K562 (cell line): ENCODE data around the gene CDS2. TPM values are rescaled to one million over a fixed set of nuclear protein-coding genes. Genes with fewer than 3 reads are reported as not detected.

Experiments used
- ATAC-seq: fragments of 200-7000 bp; cut with Tn5 transposase; 3 replicates; pipeline ENCODE4 v1.9.1; 2020; ENCODE audit warnings: moderate library complexity
- BruUV-seq: library from RNA; stranded (reverse); fragments of 400-500 nt; replicated peaks from 2 replicates; lab custom pipeline; 2021; lab: Mats Ljungman, UMichigan
- CTCF ChIA-PET: fragments of 300-600 bp; formaldehyde crosslinking; extraction: SDS; loops from one replicate; lab custom pipeline; 2021; ENCODE audit warnings: low intra/inter-chr PET ratio; lab: Yijun Ruan, JAX
- POLR2A ChIA-PET: fragments of 300-600, 350-650 bp; sonication (Branson Sonifier 250); formaldehyde crosslinking; extraction: SDS; loops from one replicate; lab custom pipeline; 2021; ENCODE audit warnings: antibody characterized with exemption, inconsistent platforms; lab: Yijun Ruan, JAX
- DNase-seq, 4 experiments: peaks; one replicate each; pipeline versions ENCODE4 v3.0.0 to v3.0.0-alpha.2; 2011 to 2018; ENCODE audit warnings: low spot score in 3 of 4, mixed read lengths in 3 of 4; ENCODE audit errors: extremely low read depth in 1 of 4
- FAIRE-seq: peaks from 2 replicates; lab custom pipeline; 2011; peaks lifted over from hg19 to GRCh38; lab: Jason Lieb, UNC
- H2AFZ ChIP-seq: 2 replicates; pipeline ENCODE4 v1.6.0; 2011; ENCODE audit warnings: low read depth, low read length, control low read depth, inconsistent platforms
- H3K27ac ChIP-seq: fragments of 200-600 bp; 3 replicates; pipeline ENCODE4 v1.8.0; 2011; ENCODE audit warnings: low read depth, mild to moderate bottlenecking, control low read depth, inconsistent platforms, low read length, moderate library complexity, mixed read lengths; ENCODE audit errors: extremely low read depth
- H3K27me3 ChIP-seq, 2 experiments: fragments of 300-600 bp in 1 of 2; 2 replicates in 1 of 2; 3 replicates in 1 of 2; pipeline versions ENCODE4 v1.6.0 to v1.8.0; 2011; ENCODE audit warnings: inconsistent platforms in 2 of 2, low read length in 2 of 2, mild to moderate bottlenecking in 1 of 2, mixed read lengths in 1 of 2, moderate library complexity in 1 of 2; ENCODE audit not compliant: control insufficient read depth in 2 of 2, insufficient read depth in 2 of 2
- H3K36me3 ChIP-seq: fragments of 300-600 bp; 3 replicates; pipeline ENCODE4 v1.8.0; 2011; ENCODE audit warnings: mild to moderate bottlenecking, low read length, inconsistent platforms; ENCODE audit not compliant: control insufficient read depth, insufficient read depth
- H3K4me1 ChIP-seq, 2 experiments: fragments of 200-600 bp in 1 of 2; replicated peaks in 1 of 2; 2 replicates in 1 of 2; 3 replicates in 1 of 2; pipeline versions ENCODE4 v1.5.1 to v1.8.0; 2011; ENCODE audit warnings: inconsistent platforms in 2 of 2, low read length in 2 of 2, mild to moderate bottlenecking in 1 of 2, mixed read lengths in 1 of 2, moderate library complexity in 1 of 2; ENCODE audit not compliant: control insufficient read depth in 2 of 2, insufficient read depth in 2 of 2
- H3K4me2 ChIP-seq: 2 replicates; pipeline ENCODE4 v1.6.1; 2011; ENCODE audit warnings: low read length, control low read depth, inconsistent platforms, mixed read lengths; ENCODE audit not compliant: insufficient read depth
- H3K4me3 ChIP-seq: fragments of 200-600 bp; sonication (generic), shearing (Covaris generic); 2 replicates; pipeline ENCODE4 v1.5.1; 2016; ENCODE audit warnings: control low read depth, inconsistent platforms
- H3K79me2 ChIP-seq: fragments of 200-600 bp; 3 replicates; pipeline ENCODE4 v1.8.0; 2011; ENCODE audit warnings: low read length, inconsistent platforms; ENCODE audit not compliant: control insufficient read depth, insufficient read depth
- H3K9ac ChIP-seq, 2 experiments: 2 replicates each; pipeline versions ENCODE4 v1.6.0 to v1.6.1; 2011; ENCODE audit warnings: low read depth in 2 of 2, low read length in 2 of 2, control low read depth in 1 of 2, inconsistent platforms in 1 of 2, mild to moderate bottlenecking in 1 of 2, mixed read lengths in 1 of 2; ENCODE audit not compliant: insufficient read depth in 1 of 2
- H3K9me1 ChIP-seq: one replicate; pipeline ENCODE4 v1.6.0; 2011; ENCODE audit warnings: inconsistent platforms, mild to moderate bottlenecking, low read length, moderate library complexity; ENCODE audit not compliant: control insufficient read depth, insufficient read depth
- H3K9me3 ChIP-seq: replicated peaks from 2 replicates; pipeline ENCODE4 v1.5.1; 2011; ENCODE audit warnings: low read depth, low read length, inconsistent platforms; ENCODE audit not compliant: control insufficient read depth, insufficient read depth
- H4K20me1 ChIP-seq: replicated peaks from 2 replicates; pipeline ENCODE4 v1.6.1; 2011; ENCODE audit warnings: low read length, inconsistent platforms, mixed read lengths; ENCODE audit not compliant: control insufficient read depth, insufficient read depth
- GABPA ChIP-seq: fragments of 200-800 bp; sonication (Bioruptor generic); conservative IDR thresholded peaks from 2 replicates; pipeline ENCODE4 v1.6.1; 2016; ENCODE audit warnings: low read depth, missing genetic modification characterization, missing compliant biosample characterization
- HDAC1 ChIP-seq, 2 experiments: fragments of 450-650 bp; IDR thresholded peaks; 2 replicates each; pipeline ENCODE4 v1.6.1; 2016 to 2017; ENCODE audit warnings: inconsistent platforms in 1 of 2, mild to moderate bottlenecking in 1 of 2, moderate library complexity in 1 of 2
- NRF1 ChIP-seq, 2 experiments: fragments of 450-650 bp; IDR thresholded peaks in 1 of 2; conservative IDR thresholded peaks in 1 of 2; 2 replicates each; pipeline ENCODE4 v1.6.1; 2014; ENCODE audit warnings: mild to moderate bottlenecking in 2 of 2
- ZBED1 ChIP-seq: IDR thresholded peaks from 2 replicates; pipeline ENCODE4 v1.6.1; 2014
- ZNF175 ChIP-seq: fragments of 200-800 bp; sonication (Bioruptor generic); IDR thresholded peaks from 2 replicates; pipeline ENCODE4 v1.6.1; 2016; ENCODE audit warnings: low read depth, mild to moderate bottlenecking, missing genetic modification characterization, missing compliant biosample characterization
- in situ Hi-C: fragments of 300-500 bp; cut with MboI; formaldehyde crosslinking; loops from 4 replicates; pipeline ENCODE4 v1.15.0; 2018; ENCODE audit warnings: inconsistent platforms, mixed read lengths
- intact Hi-C: fragments of 100-400 bp; cut with micrococcal nuclease; formaldehyde crosslinking; loops from 2 replicates; pipeline ENCODE4 v1.14.2; 2022
- polyA plus RNA-seq, 8 experiments: library from polyadenylated mRNA; depleted of rRNA in 4 of 8; stranded (reverse) in 5 of 8; unstranded in 3 of 8; fragments of >200 nt; fragmentation: Nextera tagmentation in 2 of 8; fragmentation: Illumina TruSeq in 1 of 8; extraction: Ambion mirVana in 2 of 8; extraction: Trizol in 1 of 8; gene quantifications; 2 replicates each; pipeline versions ENCODE4 v1.2.1 to v1.2.3, GENCODE V29; 2011 to 2014; ENCODE audit warnings: inconsistent platforms in 1 of 8, missing spikeins in 1 of 8
- total RNA-seq, 7 experiments: library from RNA; depleted of rRNA in 6 of 7; stranded (reverse); fragments of >200 nt in 6 of 7; fragmentation: Illumina TruSeq in 2 of 7; extraction: Trizol in 2 of 7; gene quantifications; 2 replicates each; pipeline versions ENCODE4 v1.2.1 to v1.2.3, GENCODE V29; 2011 to 2021; ENCODE audit warnings: low replicate concordance in 1 of 7
- TF ChIP-seq, protein P1 (sequence below): IDR thresholded peaks from 2 replicates; pipeline ENCODE4 v1.6.1; 2011; ENCODE audit warnings: borderline replicate concordance, low read depth, mild to moderate bottlenecking, moderate library complexity, low read length; ENCODE audit not compliant: insufficient read depth, poor library complexity, severe bottlenecking

Gene CDS2
- total and polyA plus RNA-seq, 9 of the 15 experiments (the other 6 are each of a cell fraction or from before 2014, with no cell fraction given) = 6.4 to 46.4 (median 12.2) TPM

DNA sequence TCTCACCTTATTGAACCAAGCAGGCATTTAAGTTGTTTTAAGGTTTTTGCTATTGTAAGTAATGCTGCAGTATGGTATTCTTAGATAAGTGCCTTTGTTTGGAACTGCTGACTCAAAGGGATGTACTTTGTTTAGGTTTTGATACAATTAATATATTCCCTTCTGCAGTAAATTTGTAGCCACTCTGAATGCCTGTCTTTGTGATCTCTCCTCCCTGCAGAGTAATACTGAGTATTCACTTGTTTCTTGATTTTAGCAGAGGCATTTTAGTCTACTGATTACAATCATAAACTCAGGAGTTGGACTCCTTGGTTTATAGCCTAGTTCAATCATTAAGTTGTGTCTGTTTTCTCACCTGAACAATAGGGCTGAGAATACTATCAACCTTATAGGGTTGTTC is 13.4 kb downstream of the CDS2 start:
- CTCF ChIA-PET = no interaction called here
- no peaks in the 10 kb centered on the region; a peak in 1 of 5 replicates for H3K4me1 ChIP-seq
- H3K9ac ChIP-seq = no peak overlapping the region
- H3K36me3 ChIP-seq = no peaks in the 10 kb centered on the region
- H3K4me2 ChIP-seq = no peak overlapping the region
- no peak overlapping the region for H3K4me3 ChIP-seq
- ATAC-seq = no peak
- FAIRE-seq = no peak
- H3K79me2 ChIP-seq = peaks cover 15% of the 10 kb centered on the region; the same call in 1 of the 3 replicates
- no peaks in the 10 kb centered on the region for H4K20me1 ChIP-seq
- no peaks in the 10 kb centered on the region for H3K27me3 ChIP-seq
- TF ChIP-seq GABPA (tag) (no peak), NRF1 (conservative IDR thresholded peaks at IDR 0.05 in 1 of 2, IDR thresholded peaks at IDR 0.05 in 1 of 2) (no peak), HDAC1 (IDR thresholded peaks at IDR 0.05) (no peak), ZNF175 (CRISPR knock-in tag) (no peak), ZBED1 (no peak)
- TF ChIP-seq, protein P1, sequence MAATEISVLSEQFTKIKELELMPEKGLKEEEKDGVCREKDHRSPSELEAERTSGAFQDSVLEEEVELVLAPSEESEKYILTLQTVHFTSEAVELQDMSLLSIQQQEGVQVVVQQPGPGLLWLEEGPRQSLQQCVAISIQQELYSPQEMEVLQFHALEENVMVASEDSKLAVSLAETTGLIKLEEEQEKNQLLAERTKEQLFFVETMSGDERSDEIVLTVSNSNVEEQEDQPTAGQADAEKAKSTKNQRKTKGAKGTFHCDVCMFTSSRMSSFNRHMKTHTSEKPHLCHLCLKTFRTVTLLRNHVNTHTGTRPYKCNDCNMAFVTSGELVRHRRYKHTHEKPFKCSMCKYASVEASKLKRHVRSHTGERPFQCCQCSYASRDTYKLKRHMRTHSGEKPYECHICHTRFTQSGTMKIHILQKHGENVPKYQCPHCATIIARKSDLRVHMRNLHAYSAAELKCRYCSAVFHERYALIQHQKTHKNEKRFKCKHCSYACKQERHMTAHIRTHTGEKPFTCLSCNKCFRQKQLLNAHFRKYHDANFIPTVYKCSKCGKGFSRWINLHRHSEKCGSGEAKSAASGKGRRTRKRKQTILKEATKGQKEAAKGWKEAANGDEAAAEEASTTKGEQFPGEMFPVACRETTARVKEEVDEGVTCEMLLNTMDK = no peak
- TF ChIP-seq, all 486 proteins: peak for 0
- POLR2A ChIA-PET = no interaction called here
- Histone ChIP-seq H3K27ac (no peak overlapping the region), H2AFZ (no peak overlapping the region), H3K9me3 (no peaks in the 10 kb centered on the region), H3K9me1 (no peaks in the 10 kb centered on the region)
- in situ Hi-C loops (no loop called here), intact Hi-C loops (no loop called here)
- no peak for DNase-seq
- BruUV-seq = no TSS peak
